Measurements from ENCODE around the gene PLPP4.

The PLPP4 gene

DNA sequence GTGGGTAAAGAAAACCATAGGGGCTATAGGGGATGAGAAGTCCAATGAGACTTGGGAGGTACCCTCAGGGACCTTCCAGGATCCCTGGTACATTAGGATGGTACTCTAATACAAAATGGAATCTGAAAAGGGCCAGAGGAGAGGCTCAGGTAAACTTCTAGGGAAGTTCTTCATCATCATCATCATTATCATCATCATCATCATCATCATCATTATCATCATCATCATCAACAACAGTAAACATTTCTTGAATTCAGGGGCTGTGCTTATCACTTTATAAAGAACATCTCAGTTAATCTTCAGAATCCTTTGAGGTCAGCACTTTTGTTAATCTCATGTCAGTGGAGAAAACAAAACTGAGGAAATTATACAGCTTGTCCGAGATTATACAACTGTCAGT is 50.1 kb downstream of the PLPP4 start:
- TF ChIP-seq, protein P1, sequence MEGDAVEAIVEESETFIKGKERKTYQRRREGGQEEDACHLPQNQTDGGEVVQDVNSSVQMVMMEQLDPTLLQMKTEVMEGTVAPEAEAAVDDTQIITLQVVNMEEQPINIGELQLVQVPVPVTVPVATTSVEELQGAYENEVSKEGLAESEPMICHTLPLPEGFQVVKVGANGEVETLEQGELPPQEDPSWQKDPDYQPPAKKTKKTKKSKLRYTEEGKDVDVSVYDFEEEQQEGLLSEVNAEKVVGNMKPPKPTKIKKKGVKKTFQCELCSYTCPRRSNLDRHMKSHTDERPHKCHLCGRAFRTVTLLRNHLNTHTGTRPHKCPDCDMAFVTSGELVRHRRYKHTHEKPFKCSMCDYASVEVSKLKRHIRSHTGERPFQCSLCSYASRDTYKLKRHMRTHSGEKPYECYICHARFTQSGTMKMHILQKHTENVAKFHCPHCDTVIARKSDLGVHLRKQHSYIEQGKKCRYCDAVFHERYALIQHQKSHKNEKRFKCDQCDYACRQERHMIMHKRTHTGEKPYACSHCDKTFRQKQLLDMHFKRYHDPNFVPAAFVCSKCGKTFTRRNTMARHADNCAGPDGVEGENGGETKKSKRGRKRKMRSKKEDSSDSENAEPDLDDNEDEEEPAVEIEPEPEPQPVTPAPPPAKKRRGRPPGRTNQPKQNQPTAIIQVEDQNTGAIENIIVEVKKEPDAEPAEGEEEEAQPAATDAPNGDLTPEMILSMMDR (IDR thresholded peaks at IDR 0.05) = no peak
- Mint-ChIP-seq H3K4me3 (no peak overlapping the region), H3K4me1 (no peaks in the 10 kb centered on the region), H3K27me3 (ENCODE audit: low read depth, poor library complexity) (peaks cover 36% of the 10 kb centered on the region), H3K9me3 (no peaks in the 10 kb centered on the region), H3K27ac (no peak overlapping the region), H3K36me3 (ENCODE audit: low read depth) (no peaks in the 10 kb centered on the region)
- no peak for DNase-seq

DNA sequence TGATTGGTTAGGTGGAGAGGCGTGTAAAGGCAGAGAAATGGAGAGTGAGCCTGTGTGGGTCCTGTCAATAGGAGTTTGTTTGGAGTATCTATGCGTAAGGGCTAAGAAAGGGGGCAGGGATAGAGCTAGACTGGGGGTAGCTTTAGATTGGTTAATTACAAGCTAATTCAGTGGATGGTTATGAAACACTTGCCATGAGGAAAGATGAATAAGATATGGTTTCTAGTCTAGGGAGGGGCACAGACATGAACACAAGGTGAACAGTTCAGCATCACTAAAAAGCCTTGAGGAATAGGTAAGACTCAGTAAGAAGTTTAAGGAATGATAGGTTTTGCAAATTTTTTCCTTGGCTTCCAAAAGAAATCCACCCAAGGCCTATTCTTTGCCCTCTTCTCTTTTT is 50.6 kb downstream of the PLPP4 start:
- TF ChIP-seq, protein P1 (IDR thresholded peaks at IDR 0.05) = no peak
- H3K9me3 Mint-ChIP-seq = no peaks in the 10 kb centered on the region

DNA sequence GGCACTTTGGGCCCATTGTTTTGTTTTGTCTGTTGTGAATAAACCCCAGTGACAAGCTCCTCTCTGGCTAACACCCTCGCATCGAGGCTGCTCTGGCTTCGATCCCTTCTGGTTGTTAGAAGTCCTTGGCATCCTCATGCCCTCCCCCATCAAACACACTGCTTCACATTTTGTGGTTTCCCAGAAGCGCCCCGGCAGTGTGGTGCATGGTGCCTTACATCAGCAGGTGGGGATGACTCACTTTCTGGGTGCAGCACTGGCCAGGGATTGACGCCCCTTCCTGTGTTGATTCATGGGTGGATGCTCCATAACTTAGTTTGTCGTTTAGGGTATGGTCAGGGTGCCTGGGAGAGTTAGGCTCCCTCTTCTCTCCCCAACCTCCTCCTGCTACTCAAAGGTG is 51.4 kb downstream of the PLPP4 start:
- Mint-ChIP-seq H3K27ac (no peak overlapping the region), H3K36me3 (ENCODE audit: low read depth) (no peaks in the 10 kb centered on the region), H3K27me3 (ENCODE audit: low read depth, poor library complexity) (peaks cover 39% of the 10 kb centered on the region), H3K4me1 (no peaks in the 10 kb centered on the region), H3K4me3 (no peak overlapping the region), H3K9me3 (no peaks in the 10 kb centered on the region)
- TF ChIP-seq, protein P1 (IDR thresholded peaks at IDR 0.05) = no peak
- DNase-seq = no peak

More for the DNA sequence above, 50.6 kb downstream of the PLPP4 start:
- no peak overlapping the region for H3K27ac Mint-ChIP-seq
- peaks cover 36% of the 10 kb centered on the region for H3K27me3 Mint-ChIP-seq (ENCODE audit: low read depth, poor library complexity)
- H3K4me3 Mint-ChIP-seq = no peak overlapping the region
- DNase-seq = no peak
- no peaks in the 10 kb centered on the region for H3K4me1 Mint-ChIP-seq
- no peaks in the 10 kb centered on the region for H3K36me3 Mint-ChIP-seq (ENCODE audit: low read depth)

DNA sequence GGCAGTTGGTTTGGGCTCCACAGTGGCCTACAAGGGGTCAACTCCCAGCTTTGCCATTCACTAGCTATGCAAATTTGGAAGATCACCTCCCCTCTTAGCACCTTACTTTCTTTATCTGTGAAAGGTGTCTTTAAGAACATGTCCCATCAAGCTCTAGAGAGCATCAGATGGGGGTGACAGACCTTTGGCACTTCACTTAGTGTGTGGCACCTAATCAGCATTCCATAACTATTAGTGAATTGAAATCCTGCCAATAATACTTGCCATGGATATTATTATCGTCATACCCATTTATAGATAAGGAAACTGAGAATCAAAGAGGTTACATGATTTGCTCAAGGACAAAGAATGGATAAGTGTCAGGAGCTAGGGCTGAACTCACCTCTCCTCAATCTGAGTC is 51.9 kb downstream of the PLPP4 start:
- H3K9me3 Mint-ChIP-seq = no peaks in the 10 kb centered on the region
- TF ChIP-seq, protein P1 (IDR thresholded peaks at IDR 0.05) = no peak
- no peak for DNase-seq
- no peaks in the 10 kb centered on the region for H3K4me1 Mint-ChIP-seq
- no peak overlapping the region for H3K4me3 Mint-ChIP-seq
- H3K27me3 Mint-ChIP-seq (ENCODE audit: low read depth, poor library complexity) = peaks cover 36% of the 10 kb centered on the region
- H3K27ac Mint-ChIP-seq = no peak overlapping the region
- no peaks in the 10 kb centered on the region for H3K36me3 Mint-ChIP-seq (ENCODE audit: low read depth)

DNA sequence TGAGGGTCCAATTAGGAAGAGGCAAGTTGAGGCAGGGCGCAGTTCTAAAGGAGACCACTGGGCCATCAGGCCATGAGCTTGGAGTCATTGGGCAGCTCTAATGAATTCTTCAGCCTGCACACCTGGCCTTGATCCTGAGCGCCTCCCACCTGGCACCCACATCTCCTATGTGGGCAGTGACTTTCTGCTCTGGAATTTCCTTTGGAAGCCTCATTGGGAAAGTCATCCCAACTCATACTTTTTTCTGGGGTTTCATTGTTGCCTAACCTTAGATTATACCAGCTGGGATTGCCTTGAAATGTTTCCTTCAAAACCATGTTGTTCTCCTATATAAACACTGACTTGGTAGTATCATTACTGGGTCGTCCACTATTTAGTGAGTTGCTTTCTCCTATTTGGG is 54.1 kb downstream of the PLPP4 start:
- Mint-ChIP-seq H3K36me3 (ENCODE audit: low read depth) (no peaks in the 10 kb centered on the region), H3K27ac (no peak overlapping the region), H3K4me1 (no peaks in the 10 kb centered on the region), H3K9me3 (no peaks in the 10 kb centered on the region), H3K27me3 (ENCODE audit: low read depth, poor library complexity) (peaks cover 39% of the 10 kb centered on the region), H3K4me3 (no peak overlapping the region)
- no peak for DNase-seq
- TF ChIP-seq, protein P1 (IDR thresholded peaks at IDR 0.05) = no peak

DNA sequence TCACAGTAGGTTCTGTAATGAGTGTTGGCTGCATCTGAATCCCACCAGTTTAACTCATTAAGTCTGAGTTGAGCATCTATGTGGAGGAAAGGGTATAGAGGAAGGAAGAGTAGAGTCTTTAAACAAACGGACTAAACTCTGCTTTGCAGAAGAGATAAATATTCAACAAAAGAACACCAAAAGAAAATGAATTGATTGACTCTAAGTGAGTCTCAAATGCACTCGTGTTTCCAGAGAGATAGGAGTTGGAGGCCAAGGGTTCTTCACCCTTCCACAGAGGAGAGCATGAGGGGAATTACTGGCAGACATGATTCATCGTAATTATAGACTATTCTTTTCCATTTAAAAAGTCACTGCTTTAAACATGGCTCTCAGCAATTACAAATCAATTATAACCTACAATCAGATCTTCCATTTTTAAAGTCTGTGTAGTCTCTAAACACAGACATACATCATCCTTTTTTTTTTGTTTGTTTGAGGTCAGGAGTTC is 56.3 kb downstream of the PLPP4 start:
- Mint-ChIP-seq H3K4me3 (no peak overlapping the region), H3K27me3 (ENCODE audit: low read depth, poor library complexity) (peaks cover 44% of the 10 kb centered on the region), H3K36me3 (ENCODE audit: low read depth) (no peaks in the 10 kb centered on the region), H3K4me1 (no peaks in the 10 kb centered on the region), H3K27ac (no peak overlapping the region), H3K9me3 (no peaks in the 10 kb centered on the region)
- no peak for DNase-seq
- TF ChIP-seq, protein P1 (IDR thresholded peaks at IDR 0.05) = no peak
